Activated CD8-positive, alpha-beta memory T cell treated with anti-CD3 and anti-CD28 coated beads, Interleukin-2, amount 50 U/mL, for 24 hours (primary cell): ENCODE results near the gene ANKRD50.

ENCODE experiments used
- DNase-seq: peaks from one replicate; pipeline ENCODE4 v3.0.0-alpha.2; 2020; ENCODE audit errors: extremely low read depth

Gene ANKRD50

GRCh38 chr4:124636788-124637187 is 75.7 kb downstream of the ANKRD50 start:
- DNase-seq: no peak

GRCh38 chr4:124635331-124635730 is 77.2 kb downstream of the ANKRD50 start:
- no peak for DNase-seq

GRCh38 chr4:124633285-124633941 is 79.1 kb downstream of the ANKRD50 start:
- DNase-seq: no peak

GRCh38 chr4:124632439-124632838 is 80.1 kb downstream of the ANKRD50 start:
- DNase-seq: no peak

GRCh38 chr4:124631760-124632159 is 80.8 kb downstream of the ANKRD50 start:
- no peak for DNase-seq

- DNase-seq: no peak
Observed at GRCh38 chr4:124629681-124630080, 82.9 kb downstream of the ANKRD50 start.
